ENCODE measurements around the gene CACNA2D3. TPM values are rescaled to one million over a fixed set of nuclear protein-coding genes. Genes with fewer than 3 reads are reported as not detected.

The CACNA2D3 gene
- polyA plus RNA-seq, 1 donor (not counting 4 experiments of a cell fraction or from before 2014, with no cell fraction given): 0.08 TPM

- no peak overlapping the region for H3K9ac ChIP-seq (ENCODE audit: control insufficient read depth, extremely low read depth, insufficient read depth, low read length)
- dilution Hi-C loops (cut with MboI; ENCODE audit: extremely low pct_ligation_motif_present, low sequenced_read_pairs): no loop called here
- H3K36me3 ChIP-seq (ENCODE audit: control insufficient read depth in 2 of 2, extremely low read depth in 1 of 2, insufficient read depth in 2 of 2, low read length in 2 of 2): no peaks in the 10 kb centered on the region
- H3K4me1 ChIP-seq (ENCODE audit: control insufficient read depth, extremely low read depth, insufficient read depth, low read length): no peaks in the 10 kb centered on the region
- no peak for DNase-seq (ENCODE audit: low read depth, low spot score)
- FAIRE-seq: no peak
- no peaks in the 10 kb centered on the region for H3K27me3 ChIP-seq (ENCODE audit: control insufficient read depth, extremely low read depth, insufficient read depth, low read length)
- no peaks in the 10 kb centered on the region for H4K20me1 ChIP-seq (ENCODE audit: control insufficient read depth, extremely low read depth, insufficient read depth, low read length)
- no peak overlapping the region for H3K4me3 ChIP-seq (ENCODE audit: control insufficient read depth in 2 of 3, extremely low read depth in 1 of 3, insufficient read depth in 2 of 3, low read depth in 1 of 3, low read length in 3 of 3)
- no peak for TF ChIP-seq EZH2 (IDR thresholded peaks at IDR 0.05; ENCODE audit: low read length)
- TF ChIP-seq CTCF (optimal IDR thresholded peaks at IDR 0.05 in 1 of 3, IDR thresholded peaks at IDR 0.05 in 1 of 3, conservative IDR thresholded peaks at IDR 0.05 in 1 of 3; ENCODE audit: extremely low read depth in 1 of 3, insufficient read depth in 2 of 3, low read length in 3 of 3): no peak
- H3K9me1 ChIP-seq (ENCODE audit: control insufficient read depth, extremely low read depth, insufficient read depth, low read length): no peaks in the 10 kb centered on the region
- H3K9me3 ChIP-seq (ENCODE audit: control insufficient read depth, low read depth, low read length): no peaks in the 10 kb centered on the region
- H3K79me2 ChIP-seq (ENCODE audit: control insufficient read depth, insufficient read depth, low read length): no peaks in the 10 kb centered on the region
- H3K27ac ChIP-seq (ENCODE audit: control insufficient read depth, insufficient read depth, low read length): no peak overlapping the region
- no peak overlapping the region for H3K4me2 ChIP-seq (ENCODE audit: control insufficient read depth, extremely low read depth, insufficient read depth, low read depth, low read length)
- no peak overlapping the region for H2AFZ ChIP-seq (ENCODE audit: control insufficient read depth, low read length)
These were observed 236.0 kb downstream of the CACNA2D3 start for GRCh38 chr3:54358316-54358715.

- TF ChIP-seq CTCF (optimal IDR thresholded peaks at IDR 0.05 in 1 of 3, IDR thresholded peaks at IDR 0.05 in 1 of 3, conservative IDR thresholded peaks at IDR 0.05 in 1 of 3; ENCODE audit: extremely low read depth in 1 of 3, insufficient read depth in 2 of 3, low read length in 3 of 3): no peak
- no peak for TF ChIP-seq EZH2 (IDR thresholded peaks at IDR 0.05; ENCODE audit: low read length)
These were observed 236.8 kb downstream of the CACNA2D3 start for GRCh38 chr3:54358969-54359694.

More at GRCh38 chr3:54358969-54359694, 236.8 kb downstream of the CACNA2D3 start:
- no peak for FAIRE-seq
- no peaks in the 10 kb centered on the region for H3K4me1 ChIP-seq (ENCODE audit: control insufficient read depth, extremely low read depth, insufficient read depth, low read length)
- no peaks in the 10 kb centered on the region for H4K20me1 ChIP-seq (ENCODE audit: control insufficient read depth, extremely low read depth, insufficient read depth, low read length)
- no peak overlapping the region for H2AFZ ChIP-seq (ENCODE audit: control insufficient read depth, low read length)
- no peaks in the 10 kb centered on the region for H3K36me3 ChIP-seq (ENCODE audit: control insufficient read depth in 2 of 2, extremely low read depth in 1 of 2, insufficient read depth in 2 of 2, low read length in 2 of 2)
- H3K9me1 ChIP-seq (ENCODE audit: control insufficient read depth, extremely low read depth, insufficient read depth, low read length): no peaks in the 10 kb centered on the region
- no peaks in the 10 kb centered on the region for H3K9me3 ChIP-seq (ENCODE audit: control insufficient read depth, low read depth, low read length)
- dilution Hi-C loops (cut with MboI; ENCODE audit: extremely low pct_ligation_motif_present, low sequenced_read_pairs): no loop called here
- H3K4me2 ChIP-seq (ENCODE audit: control insufficient read depth, extremely low read depth, insufficient read depth, low read depth, low read length): no peak overlapping the region
- H3K79me2 ChIP-seq (ENCODE audit: control insufficient read depth, insufficient read depth, low read length): no peaks in the 10 kb centered on the region
- no peak overlapping the region for H3K27ac ChIP-seq (ENCODE audit: control insufficient read depth, insufficient read depth, low read length)
- H3K4me3 ChIP-seq (ENCODE audit: control insufficient read depth in 2 of 3, extremely low read depth in 1 of 3, insufficient read depth in 2 of 3, low read depth in 1 of 3, low read length in 3 of 3): no peak overlapping the region
- no peak for DNase-seq (ENCODE audit: low read depth, low spot score)
- no peaks in the 10 kb centered on the region for H3K27me3 ChIP-seq (ENCODE audit: control insufficient read depth, extremely low read depth, insufficient read depth, low read length)
- no peak overlapping the region for H3K9ac ChIP-seq (ENCODE audit: control insufficient read depth, extremely low read depth, insufficient read depth, low read length)
